Natural killer cell (primary cell): ENCODE measurements around the gene GPHN. TPM values are rescaled to one million over a fixed set of nuclear protein-coding genes. Genes with fewer than 3 reads are reported as not detected.

Experiments used
- ATAC-seq, 3 donors: fragments of 150-1000 bp in 2 of 3; fragments of 200-7000 bp in 1 of 3; cut with Tn5 transposase; 1 replicate in 1 of 3; 2 replicates in 2 of 3; pipeline ENCODE4 v1.10.0; 2021; ENCODE audit warnings: mild to moderate bottlenecking in 2 of 3, moderate library complexity in 2 of 3
- DNase-seq, 2 donors: peaks; one replicate each; pipeline versions ENCODE4 v3.0.0 to v3.0.0-alpha.2; 2013 to 2021; ENCODE audit warnings: mixed read lengths in 1 of 2
- H3K27ac ChIP-seq: one replicate; pipeline ENCODE4 v1.5.1; 2013; ENCODE audit warnings: mild to moderate bottlenecking, low read length
- H3K27me3 ChIP-seq: one replicate; pipeline ENCODE4 v1.6.1; 2013; ENCODE audit warnings: low read length; ENCODE audit not compliant: control insufficient read depth, insufficient read depth
- H3K36me3 ChIP-seq: one replicate; pipeline ENCODE4 v1.6.1; 2013; ENCODE audit warnings: low read length; ENCODE audit not compliant: control insufficient read depth, insufficient read depth
- H3K4me1 ChIP-seq: one replicate; pipeline ENCODE4 v1.6.1; 2013; ENCODE audit warnings: low read length; ENCODE audit not compliant: control insufficient read depth, insufficient read depth
- H3K4me3 ChIP-seq: one replicate; pipeline ENCODE4 v1.5.1; 2013; ENCODE audit warnings: low read length
- H3K9me3 ChIP-seq: one replicate; pipeline ENCODE4 v1.6.1; 2013; ENCODE audit warnings: low read length; ENCODE audit not compliant: control insufficient read depth, insufficient read depth
- H3K27ac Mint-ChIP-seq, 2 donors: one replicate each; pipeline ENCODE4 v1.8.0; 2022; ENCODE audit warnings: mild to moderate bottlenecking in 2 of 2, mixed read lengths in 2 of 2, moderate library complexity in 1 of 2
- H3K27me3 Mint-ChIP-seq, 2 donors: one replicate each; pipeline ENCODE4 v1.8.0; 2022; ENCODE audit warnings: low read depth in 2 of 2, mixed read lengths in 2 of 2
- H3K36me3 Mint-ChIP-seq: one replicate; pipeline ENCODE4 v1.8.0; 2022; ENCODE audit warnings: mixed read lengths
- H3K4me1 Mint-ChIP-seq, 2 donors: one replicate each; pipeline ENCODE4 v1.8.0; 2022; ENCODE audit warnings: mixed read lengths in 2 of 2
- H3K4me3 Mint-ChIP-seq: one replicate; pipeline ENCODE4 v1.8.0; 2022; ENCODE audit warnings: mild to moderate bottlenecking, moderate library complexity, mixed read lengths
- H3K9me3 Mint-ChIP-seq, 2 donors: one replicate each; pipeline ENCODE4 v1.8.0; 2022; ENCODE audit warnings: mixed read lengths in 2 of 2
- WGBS: methylation state at CpG from one replicate; pipeline ENCODE4 v1.1.7; 2013; ENCODE audit warnings: missing lambda C conversion rate; ENCODE audit not compliant: insufficient coverage; 5-methylcytosine and 5-hydroxymethylcytosine counted together
- intact Hi-C: fragments of 100-400 bp; cut with micrococcal nuclease; formaldehyde crosslinking; loops from one replicate; pipeline ENCODE4 v1.14.2; 2022
- total RNA-seq, 4 donors: library from RNA; stranded (reverse); fragments of 120-200 nt in 1 of 4; gene quantifications; one replicate each; pipeline versions ENCODE4 v1.2.3 to v1.2.4, GENCODE V29; 2013 to 2022
- TF ChIP-seq, protein P1 (sequence below): fragments of 200-600 bp; IDR thresholded peaks from one replicate; pipeline ENCODE4 v1.8.0; 2022; ENCODE audit warnings: antibody characterized with exemption

Gene GPHN
- total RNA-seq, 3 donors from 2014 or later (not counting 1 experiment from before 2014, with no cell fraction given), result 6.3 to 9.4 (median 8.7) TPM

DNA sequence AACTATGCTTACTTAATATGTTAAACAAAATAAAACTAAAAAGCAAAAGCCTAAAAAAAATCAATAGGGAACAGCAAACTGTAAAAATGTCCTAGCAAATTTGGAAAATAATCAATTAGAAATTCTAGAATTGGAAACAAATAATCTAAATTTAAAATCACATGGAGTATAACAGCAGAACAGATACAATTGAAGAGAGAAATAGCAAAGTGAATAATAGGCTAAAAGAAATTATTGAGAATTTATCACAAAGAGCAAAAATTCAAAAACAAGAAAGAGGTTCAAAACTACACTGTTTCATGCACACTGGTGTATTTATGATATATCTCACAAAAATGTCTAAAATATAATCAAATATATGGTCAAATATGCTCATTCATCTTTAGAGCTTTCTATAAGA, 231.9 kb downstream of the GPHN start:
- no peaks in the 10 kb centered on the region for H3K9me3 ChIP-seq
- intact Hi-C loops, result no loop called here
- TF ChIP-seq, protein P1, sequence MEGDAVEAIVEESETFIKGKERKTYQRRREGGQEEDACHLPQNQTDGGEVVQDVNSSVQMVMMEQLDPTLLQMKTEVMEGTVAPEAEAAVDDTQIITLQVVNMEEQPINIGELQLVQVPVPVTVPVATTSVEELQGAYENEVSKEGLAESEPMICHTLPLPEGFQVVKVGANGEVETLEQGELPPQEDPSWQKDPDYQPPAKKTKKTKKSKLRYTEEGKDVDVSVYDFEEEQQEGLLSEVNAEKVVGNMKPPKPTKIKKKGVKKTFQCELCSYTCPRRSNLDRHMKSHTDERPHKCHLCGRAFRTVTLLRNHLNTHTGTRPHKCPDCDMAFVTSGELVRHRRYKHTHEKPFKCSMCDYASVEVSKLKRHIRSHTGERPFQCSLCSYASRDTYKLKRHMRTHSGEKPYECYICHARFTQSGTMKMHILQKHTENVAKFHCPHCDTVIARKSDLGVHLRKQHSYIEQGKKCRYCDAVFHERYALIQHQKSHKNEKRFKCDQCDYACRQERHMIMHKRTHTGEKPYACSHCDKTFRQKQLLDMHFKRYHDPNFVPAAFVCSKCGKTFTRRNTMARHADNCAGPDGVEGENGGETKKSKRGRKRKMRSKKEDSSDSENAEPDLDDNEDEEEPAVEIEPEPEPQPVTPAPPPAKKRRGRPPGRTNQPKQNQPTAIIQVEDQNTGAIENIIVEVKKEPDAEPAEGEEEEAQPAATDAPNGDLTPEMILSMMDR, result no peak

DNA sequence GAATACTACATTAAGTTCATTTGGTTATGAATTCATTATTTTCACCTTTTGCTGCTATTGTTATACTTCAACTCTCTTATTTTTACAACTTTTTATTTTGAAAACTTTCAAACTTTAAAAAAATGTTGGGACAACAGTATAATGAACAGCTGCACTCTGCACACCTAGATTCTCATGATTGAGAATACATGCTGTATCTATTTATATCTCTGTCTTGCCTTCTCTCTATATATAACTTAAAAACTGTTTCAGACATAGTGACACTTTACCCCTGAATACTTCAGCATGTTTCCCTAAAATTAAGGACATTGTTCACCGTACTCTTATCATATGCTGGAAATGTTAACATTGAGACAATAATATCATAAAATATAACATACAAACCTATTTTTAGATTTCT, 237.1 kb downstream of the GPHN start:
- Mint-ChIP-seq H3K9me3 (peaks cover 3 to 5% of the 10 kb centered on the region in 2 donors), H3K27ac (no peak overlapping the region), H3K4me3 (no peak overlapping the region), H3K27me3 (no peaks in the 10 kb centered on the region), H3K4me1 (no peaks in the 10 kb centered on the region), H3K36me3 (no peaks in the 10 kb centered on the region)
- Histone ChIP-seq H3K4me1 (no peaks in the 10 kb centered on the region), H3K27me3 (no peaks in the 10 kb centered on the region), H3K4me3 (no peak overlapping the region), H3K27ac (no peak overlapping the region), H3K36me3 (no peaks in the 10 kb centered on the region), H3K9me3 (no peaks in the 10 kb centered on the region)
- intact Hi-C loops, result no loop called here
- DNase-seq, result no peak
- WGBS, result no CpG with 5 or more reads among the region's 1 CpG
- TF ChIP-seq, protein P1, result no peak
- no peak for ATAC-seq

More for the DNA sequence above, 231.9 kb downstream of the GPHN start:
- Mint-ChIP-seq H3K36me3 (peaks cover 16% of the 10 kb centered on the region), H3K4me1 (no peaks in the 10 kb centered on the region), H3K27me3 (no peaks in the 10 kb centered on the region), H3K9me3 (peaks cover 7 to 15% of the 10 kb centered on the region in 2 donors), H3K27ac (no peak overlapping the region), H3K4me3 (no peak overlapping the region)
- H3K4me3 ChIP-seq, result no peak overlapping the region
- no peaks in the 10 kb centered on the region for H3K27me3 ChIP-seq
- ATAC-seq, result no peak
- H3K36me3 ChIP-seq, result no peaks in the 10 kb centered on the region
- no peak overlapping the region for H3K27ac ChIP-seq
- H3K4me1 ChIP-seq, result no peaks in the 10 kb centered on the region
- no peak for DNase-seq

DNA sequence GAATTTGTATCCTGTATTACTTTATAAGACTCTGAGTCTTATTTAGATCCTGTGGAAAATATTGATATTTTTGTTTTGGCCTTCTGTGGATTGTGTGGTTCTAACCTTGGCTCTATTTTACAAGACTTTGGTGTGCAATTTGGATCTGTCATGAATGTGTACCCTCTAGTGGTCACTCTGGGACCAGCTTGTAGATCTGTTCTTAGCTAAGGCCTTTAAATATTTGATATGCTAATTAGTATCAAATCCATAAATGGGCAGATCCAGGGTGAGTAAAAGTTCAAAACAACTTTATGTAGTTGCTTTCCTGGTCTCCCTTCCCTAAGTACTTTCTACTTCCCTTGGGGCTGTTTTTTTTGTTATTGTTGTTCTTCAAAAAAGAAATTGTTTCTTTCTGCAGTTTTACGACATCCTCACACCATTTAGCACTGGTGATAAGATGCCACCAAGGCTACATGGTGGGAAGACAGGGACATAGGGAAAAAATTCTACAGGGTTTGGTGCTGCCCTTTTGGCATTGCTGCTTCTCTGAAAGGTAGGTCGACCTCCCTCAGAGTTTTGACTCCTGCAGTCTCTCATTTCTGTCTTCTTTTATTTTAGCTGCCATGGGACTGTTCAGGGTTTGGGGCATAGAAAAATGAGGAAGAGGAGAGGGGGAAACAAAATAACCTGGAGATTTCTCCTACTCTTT, 238.5 kb downstream of the GPHN start:
- no peak overlapping the region for H3K4me3 ChIP-seq
- Mint-ChIP-seq H3K4me1 (no peaks in the 10 kb centered on the region), H3K27me3 (no peaks in the 10 kb centered on the region), H3K4me3 (no peak overlapping the region), H3K27ac (no peak overlapping the region), H3K36me3 (no peaks in the 10 kb centered on the region), H3K9me3 (peaks cover 0 to 2% of the 10 kb centered on the region in 2 donors)
- H3K27me3 ChIP-seq, result no peaks in the 10 kb centered on the region
- no peaks in the 10 kb centered on the region for H3K36me3 ChIP-seq
- no peak overlapping the region for H3K27ac ChIP-seq
- intact Hi-C loops, result no loop called here
- ATAC-seq (no peak), DNase-seq (peak in 1 of 2 donors; percentile 40)
- no peaks in the 10 kb centered on the region for H3K9me3 ChIP-seq
- WGBS, result 88% methylated on average over 1 of the region's 2 CpGs
- H3K4me1 ChIP-seq, result no peaks in the 10 kb centered on the region
- TF ChIP-seq, protein P1, result no peak

DNA sequence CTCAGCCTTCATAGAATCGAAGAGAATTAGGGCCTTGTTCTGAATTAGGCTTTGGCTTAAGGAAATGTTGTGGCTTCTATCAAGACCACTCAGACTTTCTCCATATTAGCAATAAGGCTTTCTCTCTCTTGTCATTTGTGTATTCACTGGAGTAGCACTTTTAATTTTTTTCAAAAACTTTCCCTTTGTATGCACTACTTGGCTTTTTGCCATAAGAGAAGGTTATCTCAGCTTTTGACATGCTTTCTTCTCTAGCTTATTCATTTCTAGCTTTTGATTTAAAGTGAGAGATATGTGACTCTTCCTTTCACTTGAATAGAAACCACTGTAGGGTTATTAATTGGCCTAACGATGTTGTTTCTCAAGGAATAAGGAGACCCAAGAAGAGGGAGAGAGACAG, 244.2 kb downstream of the GPHN start:
- Mint-ChIP-seq H3K36me3 (no peaks in the 10 kb centered on the region), H3K4me1 (no peaks in the 10 kb centered on the region), H3K4me3 (no peak overlapping the region), H3K27ac (no peak overlapping the region), H3K27me3 (no peaks in the 10 kb centered on the region), H3K9me3 (peaks cover 0 to 2% of the 10 kb centered on the region in 2 donors)
- Histone ChIP-seq H3K27ac (no peak overlapping the region), H3K9me3 (no peaks in the 10 kb centered on the region), H3K4me1 (no peaks in the 10 kb centered on the region), H3K36me3 (no peaks in the 10 kb centered on the region), H3K27me3 (no peaks in the 10 kb centered on the region), H3K4me3 (no peak overlapping the region)
- WGBS, result 75% methylated on average over 2 of the region's 2 CpGs
- ATAC-seq (no peak), DNase-seq (no peak)
- TF ChIP-seq, protein P1, result no peak
- intact Hi-C loops, result no loop called here
